ENCODE measurements around the gene SHROOM4. TPM values are rescaled to one million over a fixed set of nuclear protein-coding genes. Genes with fewer than 3 reads are reported as not detected.
A peak's percentile ranks its signal among the peaks of the same experiment; 100 is the strongest.

SHROOM4 gene, protein sequence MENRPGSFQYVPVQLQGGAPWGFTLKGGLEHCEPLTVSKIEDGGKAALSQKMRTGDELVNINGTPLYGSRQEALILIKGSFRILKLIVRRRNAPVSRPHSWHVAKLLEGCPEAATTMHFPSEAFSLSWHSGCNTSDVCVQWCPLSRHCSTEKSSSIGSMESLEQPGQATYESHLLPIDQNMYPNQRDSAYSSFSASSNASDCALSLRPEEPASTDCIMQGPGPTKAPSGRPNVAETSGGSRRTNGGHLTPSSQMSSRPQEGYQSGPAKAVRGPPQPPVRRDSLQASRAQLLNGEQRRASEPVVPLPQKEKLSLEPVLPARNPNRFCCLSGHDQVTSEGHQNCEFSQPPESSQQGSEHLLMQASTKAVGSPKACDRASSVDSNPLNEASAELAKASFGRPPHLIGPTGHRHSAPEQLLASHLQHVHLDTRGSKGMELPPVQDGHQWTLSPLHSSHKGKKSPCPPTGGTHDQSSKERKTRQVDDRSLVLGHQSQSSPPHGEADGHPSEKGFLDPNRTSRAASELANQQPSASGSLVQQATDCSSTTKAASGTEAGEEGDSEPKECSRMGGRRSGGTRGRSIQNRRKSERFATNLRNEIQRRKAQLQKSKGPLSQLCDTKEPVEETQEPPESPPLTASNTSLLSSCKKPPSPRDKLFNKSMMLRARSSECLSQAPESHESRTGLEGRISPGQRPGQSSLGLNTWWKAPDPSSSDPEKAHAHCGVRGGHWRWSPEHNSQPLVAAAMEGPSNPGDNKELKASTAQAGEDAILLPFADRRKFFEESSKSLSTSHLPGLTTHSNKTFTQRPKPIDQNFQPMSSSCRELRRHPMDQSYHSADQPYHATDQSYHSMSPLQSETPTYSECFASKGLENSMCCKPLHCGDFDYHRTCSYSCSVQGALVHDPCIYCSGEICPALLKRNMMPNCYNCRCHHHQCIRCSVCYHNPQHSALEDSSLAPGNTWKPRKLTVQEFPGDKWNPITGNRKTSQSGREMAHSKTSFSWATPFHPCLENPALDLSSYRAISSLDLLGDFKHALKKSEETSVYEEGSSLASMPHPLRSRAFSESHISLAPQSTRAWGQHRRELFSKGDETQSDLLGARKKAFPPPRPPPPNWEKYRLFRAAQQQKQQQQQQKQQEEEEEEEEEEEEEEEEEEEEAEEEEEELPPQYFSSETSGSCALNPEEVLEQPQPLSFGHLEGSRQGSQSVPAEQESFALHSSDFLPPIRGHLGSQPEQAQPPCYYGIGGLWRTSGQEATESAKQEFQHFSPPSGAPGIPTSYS (N-terminal part only)
- 2.4 TPM for total RNA-seq

- peak in 2 of 3 donors; percentile 18 to 39 for DNase-seq (ENCODE audit: low read depth in 2 of 3, low spot score in 2 of 3)
These were observed at the start of gene SHROOM4 for GRCh38 chrX:50813843-50814661. SHROOM4 (minus strand) TSS chrX:50814194; CDS start chrX:50814018, 176 bp downstream.

DNA sequence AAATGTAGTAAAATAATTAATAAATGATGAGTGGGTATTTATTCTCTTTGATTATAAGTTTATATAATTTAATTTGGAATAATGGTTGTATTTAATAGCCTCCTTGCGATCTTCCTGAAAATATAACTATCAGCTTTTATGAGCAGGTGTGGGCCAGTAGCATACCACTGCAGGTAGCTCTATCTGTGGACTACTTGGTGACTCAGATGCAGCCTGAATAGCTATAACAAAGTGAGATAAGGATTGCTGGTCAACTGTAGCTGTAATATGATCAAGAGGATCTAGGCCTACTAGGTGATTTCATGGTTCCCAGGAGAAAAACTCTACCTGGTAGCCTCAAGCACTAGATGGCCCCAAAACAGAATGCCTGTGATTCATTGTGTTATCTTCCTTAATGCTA, 49.5 kb upstream of the SHROOM4 start:
- DNase-seq (ENCODE audit: low read depth in 2 of 3, low spot score in 2 of 3): no peak

DNA sequence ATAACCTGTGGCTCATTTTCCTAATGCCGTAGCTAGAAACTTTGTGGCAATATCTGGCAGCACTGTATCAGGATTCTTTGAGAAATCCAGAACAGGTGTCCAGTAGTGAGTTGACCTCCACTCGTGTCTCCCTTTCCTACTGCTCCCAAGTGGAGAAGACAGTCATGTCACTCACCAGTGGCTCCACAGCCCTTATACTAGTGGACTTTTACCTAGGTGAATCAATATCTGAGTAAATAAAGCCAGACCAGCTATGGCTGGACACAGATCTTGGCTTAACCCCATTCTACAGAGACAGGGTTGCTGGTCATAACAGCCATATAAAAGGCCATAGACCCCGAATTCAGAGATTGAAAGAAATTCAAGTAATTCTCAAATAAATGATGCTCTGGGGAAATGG, 46.5 kb upstream of the SHROOM4 start:
- DNase-seq (ENCODE audit: low read depth in 2 of 3, low spot score in 2 of 3): no peak

DNA sequence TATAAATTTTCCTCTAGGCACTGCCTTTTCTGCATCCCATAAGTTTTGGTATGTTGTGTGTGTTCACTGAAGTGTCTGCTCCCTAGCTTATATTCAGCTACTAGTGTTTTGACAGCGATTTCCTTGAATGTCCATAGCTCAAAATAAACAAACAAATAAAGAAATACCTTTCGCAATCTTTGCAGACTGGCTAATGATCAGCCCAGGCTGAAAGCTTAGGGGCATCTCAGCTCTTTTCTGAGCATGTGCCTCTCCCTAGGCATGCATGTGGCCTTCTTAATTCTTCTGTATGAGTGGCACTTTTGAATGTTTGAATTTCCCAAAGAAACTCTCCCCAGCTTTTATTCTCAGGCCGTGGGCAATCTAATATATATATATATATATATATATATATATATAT, 44.6 kb upstream of the SHROOM4 start:
- no peak for DNase-seq (ENCODE audit: low read depth in 2 of 3, low spot score in 2 of 3)

DNA sequence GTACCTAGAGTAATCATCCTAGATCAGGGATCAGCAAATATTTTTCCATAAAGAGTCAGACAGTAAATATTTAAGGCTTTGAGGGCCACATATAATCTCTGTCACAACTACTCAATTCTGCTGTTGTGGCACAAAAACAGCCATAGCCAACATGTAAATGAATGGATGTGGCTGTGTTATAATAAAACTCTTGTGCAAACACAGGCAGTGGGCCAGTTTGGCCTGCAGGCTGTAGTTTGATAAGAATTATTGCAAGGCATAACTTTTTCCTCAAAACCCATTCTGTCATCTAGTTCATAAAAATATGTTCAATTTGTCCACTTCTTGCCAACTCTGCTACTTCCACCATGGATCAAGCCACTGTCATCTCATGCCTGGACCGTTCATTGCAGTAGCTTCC, 39.4 kb upstream of the SHROOM4 start:
- DNase-seq (ENCODE audit: low read depth in 2 of 3, low spot score in 2 of 3): no peak

- DNase-seq (ENCODE audit: low read depth in 2 of 3, low spot score in 2 of 3): no peak
These were observed 38.5 kb upstream of the SHROOM4 start for GRCh38 chrX:50852524-50852923.

- no peak for DNase-seq (ENCODE audit: low read depth in 2 of 3, low spot score in 2 of 3)
These were observed 28.2 kb upstream of the SHROOM4 start for GRCh38 chrX:50842221-50842620.

DNA sequence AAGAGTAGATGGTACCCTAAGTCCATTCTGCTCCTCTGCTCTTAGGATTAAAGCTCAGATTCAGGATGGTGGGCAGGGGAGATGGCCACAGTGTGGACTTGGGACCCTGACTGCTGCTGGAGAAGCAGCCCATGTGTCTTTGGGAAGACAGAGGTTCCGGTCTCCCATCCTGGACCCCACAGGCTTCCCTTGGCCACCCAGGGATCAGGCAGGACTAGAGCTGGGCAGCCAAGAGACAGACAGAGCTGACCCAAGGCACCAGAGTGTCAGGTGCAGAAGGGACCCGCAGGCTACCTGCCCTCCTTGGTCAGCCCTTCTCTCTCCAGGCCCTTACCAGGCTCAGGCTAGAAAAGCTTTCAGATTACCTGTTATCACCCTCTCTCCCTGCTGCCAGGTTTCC, 25.7 kb upstream of the SHROOM4 start:
- DNase-seq (ENCODE audit: low read depth in 2 of 3, low spot score in 2 of 3): no peak

DNA sequence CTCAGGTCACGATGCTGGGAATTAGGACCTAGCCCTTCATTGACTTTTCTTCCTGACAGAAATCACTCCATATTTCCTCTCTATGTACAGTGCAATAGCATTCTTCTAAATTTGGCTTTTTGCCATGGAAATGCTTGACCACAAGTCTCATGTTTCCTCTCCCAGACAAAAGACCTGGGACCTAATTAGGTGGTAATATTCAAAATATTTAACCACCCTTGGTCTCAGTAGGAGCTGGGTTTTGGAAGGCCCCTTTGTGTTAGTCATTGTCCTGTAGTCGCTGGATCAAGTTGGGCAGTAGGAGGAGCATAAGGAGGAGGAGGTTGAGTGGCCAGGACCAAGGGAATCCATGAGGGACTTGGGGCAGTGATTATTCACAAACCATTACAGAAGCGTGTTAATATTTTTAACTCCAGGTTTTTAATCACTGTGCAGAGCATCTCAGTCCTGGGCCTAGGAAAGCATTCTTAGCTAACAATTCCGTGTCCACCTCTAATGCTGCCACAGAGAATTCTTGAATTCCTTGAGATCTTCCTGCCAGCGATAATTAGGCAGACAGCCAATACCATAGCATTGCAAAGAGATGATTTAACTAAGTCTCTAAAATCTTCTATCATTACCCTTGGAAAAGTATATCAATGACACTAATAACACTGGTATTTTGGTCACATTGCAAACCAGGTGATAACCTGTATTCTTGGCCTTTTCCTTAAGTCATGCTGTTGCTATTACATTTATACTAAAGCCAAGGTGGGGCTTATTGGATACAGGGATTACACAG, 25.0 kb upstream of the SHROOM4 start:
- DNase-seq (ENCODE audit: low read depth in 2 of 3, low spot score in 2 of 3): no peak

DNA sequence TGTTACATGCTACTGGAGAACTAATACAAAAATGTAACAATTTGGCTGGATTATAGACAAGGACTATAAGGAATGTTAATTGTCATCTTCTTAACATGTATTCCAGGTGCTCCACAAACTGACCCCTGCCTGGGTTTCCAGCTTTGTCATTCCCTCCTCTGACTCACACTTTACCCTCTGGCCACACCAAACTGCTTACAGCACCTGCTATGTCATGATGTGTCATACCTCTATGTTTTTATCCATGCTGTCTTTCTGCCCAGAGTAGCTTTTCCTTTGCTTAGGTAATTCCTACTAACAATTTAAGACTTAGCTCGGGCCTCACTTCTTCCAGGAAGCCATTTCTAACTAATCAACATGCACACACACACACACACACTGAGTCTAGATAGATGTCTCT, 14.0 kb upstream of the SHROOM4 start:
- no peak for DNase-seq (ENCODE audit: low read depth in 2 of 3, low spot score in 2 of 3)

DNA sequence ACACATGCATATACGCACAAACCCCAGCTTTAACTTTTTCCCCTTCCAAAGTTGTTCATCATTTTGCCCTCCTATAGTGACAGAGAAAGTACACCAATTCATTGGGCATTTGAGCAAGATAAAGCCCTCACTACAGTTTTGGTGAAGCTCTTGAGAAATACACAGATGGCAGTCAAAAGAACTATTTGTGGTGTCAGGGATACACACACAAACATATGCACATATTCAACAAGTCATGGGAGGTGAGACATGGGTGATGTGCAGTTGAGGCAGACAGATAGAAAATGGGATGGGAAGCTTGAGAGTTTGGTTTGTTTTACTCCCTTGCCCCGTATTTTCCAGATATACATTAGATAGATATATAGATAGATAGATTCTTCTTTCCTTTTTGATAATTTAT, 11.8 kb upstream of the SHROOM4 start:
- DNase-seq (ENCODE audit: low read depth in 2 of 3, low spot score in 2 of 3): no peak

- DNase-seq (ENCODE audit: low read depth in 2 of 3, low spot score in 2 of 3): no peak
These were observed 5.0 kb upstream of the SHROOM4 start for GRCh38 chrX:50818986-50819385.

DNA sequence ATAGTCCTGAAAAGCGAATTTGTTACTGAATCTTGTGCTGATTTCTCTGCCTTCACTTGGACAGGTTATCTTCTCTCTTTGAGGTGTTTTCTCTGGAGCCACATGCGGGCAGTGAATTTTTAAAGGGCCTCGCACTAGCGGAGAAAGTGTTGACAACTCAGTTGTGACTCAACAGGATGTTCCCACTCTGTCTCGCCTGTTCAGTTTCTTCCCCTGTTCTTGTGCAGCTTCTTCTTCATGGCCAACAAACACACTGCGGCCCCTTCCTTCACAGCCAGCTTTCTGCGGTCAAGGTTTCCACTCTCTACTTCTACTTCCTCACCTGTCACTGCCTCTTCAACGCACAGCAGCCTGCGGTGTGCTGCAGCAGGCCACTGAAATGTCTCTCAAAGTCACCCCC, 1.1 kb upstream of the SHROOM4 start:
- peak in 1 of 3 donors; percentile 32 for DNase-seq (ENCODE audit: low read depth in 2 of 3, low spot score in 2 of 3)

DNA sequence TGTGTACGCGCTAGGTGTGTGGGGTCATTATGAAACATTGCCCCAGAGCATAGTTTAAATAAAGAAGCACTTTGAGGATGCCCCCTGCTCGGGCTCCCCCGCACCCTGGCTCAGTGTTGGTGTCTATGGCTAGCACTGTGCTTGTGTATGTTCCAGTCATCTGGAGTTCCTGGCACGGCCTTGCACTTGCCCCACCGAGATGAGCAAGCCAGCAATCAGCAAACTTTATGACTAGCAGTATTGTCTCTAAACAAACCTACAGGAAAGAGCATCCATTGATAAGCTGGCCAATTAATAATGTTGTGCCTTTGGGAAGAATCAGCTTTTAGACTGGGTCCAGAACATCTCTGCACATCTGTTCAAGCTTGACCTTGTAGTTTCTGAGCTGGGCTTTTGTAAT, 707 bp upstream of the SHROOM4 start:
- no peak for DNase-seq (ENCODE audit: low read depth in 2 of 3, low spot score in 2 of 3)

- DNase-seq (ENCODE audit: low read depth in 2 of 3, low spot score in 2 of 3): peak in 1 of 3 donors; percentile 18
These were observed 775 bp downstream of the SHROOM4 start for GRCh38 chrX:50812995-50813842.

GRCh38 chrX:50805276-50805675, 8.7 kb downstream of the SHROOM4 start:
- no peak for DNase-seq (ENCODE audit: low read depth in 2 of 3, low spot score in 2 of 3)

- DNase-seq (ENCODE audit: low read depth in 2 of 3, low spot score in 2 of 3): no peak
These were observed 12.9 kb downstream of the SHROOM4 start for GRCh38 chrX:50801135-50801534.

DNA sequence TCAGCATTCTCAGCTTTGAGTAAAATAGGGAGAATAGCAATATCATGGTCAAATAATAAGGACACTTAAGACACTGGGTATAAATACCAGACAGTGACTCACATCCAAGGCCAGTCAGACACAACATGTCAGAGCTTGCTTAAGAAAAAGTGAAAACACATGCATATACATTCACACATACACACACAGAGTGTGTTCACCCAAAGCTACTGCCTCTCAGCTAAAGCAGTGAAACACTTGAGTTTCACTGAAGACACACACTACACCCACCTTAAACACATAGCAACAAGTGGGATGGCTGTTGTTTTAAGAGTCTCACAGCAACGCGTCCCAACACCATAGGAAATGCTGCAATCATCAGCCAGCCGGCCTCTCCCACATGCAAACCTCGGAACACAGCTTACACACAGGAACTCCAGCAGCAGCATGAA, 14.4 kb downstream of the SHROOM4 start:
- DNase-seq (ENCODE audit: low read depth in 2 of 3, low spot score in 2 of 3): peak in 1 of 3 donors; percentile 19
